ENCODE measurements around the gene EPB41L1.

EPB41L1 gene

GRCh38 chr20:36252511-36252910 lies 98.0 kb downstream of the EPB41L1 start:
- no peak overlapping the region for H3K27ac ChIP-seq
- TF ChIP-seq, protein P1, sequence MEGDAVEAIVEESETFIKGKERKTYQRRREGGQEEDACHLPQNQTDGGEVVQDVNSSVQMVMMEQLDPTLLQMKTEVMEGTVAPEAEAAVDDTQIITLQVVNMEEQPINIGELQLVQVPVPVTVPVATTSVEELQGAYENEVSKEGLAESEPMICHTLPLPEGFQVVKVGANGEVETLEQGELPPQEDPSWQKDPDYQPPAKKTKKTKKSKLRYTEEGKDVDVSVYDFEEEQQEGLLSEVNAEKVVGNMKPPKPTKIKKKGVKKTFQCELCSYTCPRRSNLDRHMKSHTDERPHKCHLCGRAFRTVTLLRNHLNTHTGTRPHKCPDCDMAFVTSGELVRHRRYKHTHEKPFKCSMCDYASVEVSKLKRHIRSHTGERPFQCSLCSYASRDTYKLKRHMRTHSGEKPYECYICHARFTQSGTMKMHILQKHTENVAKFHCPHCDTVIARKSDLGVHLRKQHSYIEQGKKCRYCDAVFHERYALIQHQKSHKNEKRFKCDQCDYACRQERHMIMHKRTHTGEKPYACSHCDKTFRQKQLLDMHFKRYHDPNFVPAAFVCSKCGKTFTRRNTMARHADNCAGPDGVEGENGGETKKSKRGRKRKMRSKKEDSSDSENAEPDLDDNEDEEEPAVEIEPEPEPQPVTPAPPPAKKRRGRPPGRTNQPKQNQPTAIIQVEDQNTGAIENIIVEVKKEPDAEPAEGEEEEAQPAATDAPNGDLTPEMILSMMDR (conservative IDR thresholded peaks at IDR 0.05), result no peak
- no peak for TF ChIP-seq ZFX (IDR thresholded peaks at IDR 0.05)

- TF ChIP-seq ZFX (IDR thresholded peaks at IDR 0.05), result no peak
- TF ChIP-seq, protein P1 (conservative IDR thresholded peaks at IDR 0.05), result no peak
- no peak overlapping the region for H3K27ac ChIP-seq
These were observed 98.5 kb downstream of the EPB41L1 start for GRCh38 chr20:36253036-36253435.

GRCh38 chr20:36254076-36254475 lies 99.5 kb downstream of the EPB41L1 start:
- H3K27ac ChIP-seq, result no peak overlapping the region
- TF ChIP-seq, protein P1 (conservative IDR thresholded peaks at IDR 0.05), result no peak
- TF ChIP-seq ZFX (IDR thresholded peaks at IDR 0.05), result no peak

DNA sequence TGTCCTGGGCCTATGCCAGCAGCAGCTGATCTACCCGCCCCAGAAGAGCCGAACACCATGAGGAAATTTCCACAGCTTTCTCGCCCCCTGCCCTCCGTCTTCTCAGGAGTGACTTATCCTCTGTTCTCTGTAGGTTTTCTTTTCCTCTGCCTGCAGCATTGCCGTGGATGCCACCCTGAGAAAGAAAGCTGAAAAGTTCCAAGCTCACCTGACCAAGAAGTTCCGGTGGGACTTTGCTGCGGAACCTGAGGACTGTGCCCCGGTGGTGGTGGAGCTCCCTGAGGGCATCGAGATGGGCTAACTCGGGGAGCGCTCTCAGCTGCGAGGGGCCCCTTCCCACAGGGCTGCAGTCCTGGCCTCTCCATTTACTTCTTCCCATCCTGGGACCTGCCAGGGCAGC lies 100.9 kb downstream of the EPB41L1 start:
- TF ChIP-seq ZFX (IDR thresholded peaks at IDR 0.05), result no peak
- TF ChIP-seq, protein P1 (conservative IDR thresholded peaks at IDR 0.05), result no peak
- no peak overlapping the region for H3K27ac ChIP-seq

- TF ChIP-seq, protein P1 (conservative IDR thresholded peaks at IDR 0.05), result no peak
- TF ChIP-seq ZFX (IDR thresholded peaks at IDR 0.05), result no peak
- no peak overlapping the region for H3K27ac ChIP-seq
These were observed 104.9 kb downstream of the EPB41L1 start for GRCh38 chr20:36259177-36260061.

DNA sequence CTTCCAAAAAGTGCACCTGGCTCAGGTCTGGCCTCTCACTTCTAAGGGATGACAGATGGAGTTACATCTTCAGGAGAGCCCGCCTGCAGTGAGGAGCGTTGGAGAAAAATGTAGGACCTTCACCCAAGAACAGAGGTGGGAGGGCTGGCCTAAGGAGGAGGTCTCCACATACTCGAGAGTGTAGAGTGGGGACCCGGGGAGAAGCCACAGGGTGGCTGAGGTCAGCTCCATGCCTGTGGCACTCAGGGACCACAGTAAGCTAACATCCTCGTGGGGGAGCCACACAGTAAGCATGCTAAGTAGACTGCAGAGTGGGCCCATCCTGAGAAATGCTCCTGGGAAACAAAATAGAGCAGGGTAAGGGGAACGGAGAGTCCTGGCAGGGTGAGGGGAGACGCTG lies 105.8 kb downstream of the EPB41L1 start:
- no peak overlapping the region for H3K27ac ChIP-seq
- TF ChIP-seq, protein P1 (conservative IDR thresholded peaks at IDR 0.05), result no peak
- no peak for TF ChIP-seq ZFX (IDR thresholded peaks at IDR 0.05)

DNA sequence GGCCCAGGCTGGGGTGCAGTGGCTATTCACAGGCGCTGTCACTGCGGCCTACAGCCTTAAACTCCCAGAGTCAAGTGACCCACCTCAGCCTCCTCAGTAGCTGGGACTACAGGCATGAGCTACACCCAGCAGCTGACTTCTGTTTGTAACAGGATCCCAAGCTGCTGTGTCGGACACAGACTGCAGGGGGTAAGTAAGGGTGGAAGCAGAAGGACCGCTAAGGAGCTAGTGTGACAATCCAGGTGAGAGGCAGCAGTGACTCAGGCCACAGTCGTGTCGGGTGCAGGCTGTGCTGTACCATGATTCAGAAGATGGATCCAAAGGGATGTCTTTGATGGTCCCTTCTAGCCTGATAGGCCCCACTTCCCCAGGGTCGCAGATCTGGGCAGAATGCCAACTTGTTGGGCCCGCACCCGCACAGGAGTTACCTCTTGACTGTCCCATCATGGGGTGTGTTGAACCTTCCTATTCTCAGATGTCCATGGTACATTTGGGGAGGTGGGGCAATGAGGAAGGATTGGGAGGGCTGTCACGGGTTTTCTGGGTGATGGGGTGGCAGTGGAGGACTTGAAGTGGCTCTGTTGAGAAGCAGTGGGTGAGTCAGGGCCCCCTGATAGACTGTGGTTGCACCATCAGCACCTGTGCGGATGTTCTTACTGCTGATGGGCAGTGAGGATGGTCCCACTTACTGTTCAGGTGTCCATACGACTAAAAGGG lies 107.0 kb downstream of the EPB41L1 start:
- TF ChIP-seq, protein P1 (conservative IDR thresholded peaks at IDR 0.05), result no peak
- no peak for TF ChIP-seq ZFX (IDR thresholded peaks at IDR 0.05)
- no peak overlapping the region for H3K27ac ChIP-seq
